ENCODE results near the gene CBX6.

CBX6 gene

DNA sequence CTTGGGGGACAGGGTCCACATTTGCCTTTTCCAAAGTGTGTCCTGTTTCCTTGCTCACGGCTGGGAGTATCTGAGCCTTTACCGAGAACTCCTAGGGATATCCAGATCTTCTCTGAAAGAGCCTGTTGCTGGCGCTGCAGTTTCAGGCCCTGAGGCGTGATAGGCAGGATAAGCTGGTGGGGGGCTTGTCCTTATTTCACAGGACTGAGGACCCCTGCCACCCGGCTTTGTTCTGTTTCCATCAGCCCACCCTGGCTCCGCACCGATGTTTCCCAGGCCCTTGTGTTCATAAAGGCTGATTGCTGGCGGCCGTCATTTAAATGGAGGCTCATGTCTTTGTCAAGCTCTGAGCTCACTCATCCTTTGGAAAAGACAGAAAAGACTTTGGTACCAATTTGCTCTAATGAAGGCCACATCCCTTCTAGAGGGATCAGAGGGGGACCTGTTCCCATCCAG lies 18.8 kb downstream of the CBX6 start:
- H3K27ac ChIP-seq: no peak overlapping the region
- no peak overlapping the region for H3K9ac ChIP-seq
- H3K4me1 ChIP-seq: no peaks in the 10 kb centered on the region
- no peak overlapping the region for H2AFZ ChIP-seq
- H3K4me2 ChIP-seq (ENCODE audit: low read length): no peak overlapping the region
- H3K27me3 ChIP-seq (ENCODE audit: control insufficient read depth, insufficient read depth, low read length): no peaks in the 10 kb centered on the region
- H3K9me3 ChIP-seq (ENCODE audit: control insufficient read depth, low read length): no peaks in the 10 kb centered on the region
- H3K4me3 ChIP-seq (ENCODE audit: low read depth, low read length): no peak overlapping the region
- no peaks in the 10 kb centered on the region for H3K36me3 ChIP-seq (ENCODE audit: control insufficient read depth, insufficient read depth, low read length)
- TF ChIP-seq, protein P1, sequence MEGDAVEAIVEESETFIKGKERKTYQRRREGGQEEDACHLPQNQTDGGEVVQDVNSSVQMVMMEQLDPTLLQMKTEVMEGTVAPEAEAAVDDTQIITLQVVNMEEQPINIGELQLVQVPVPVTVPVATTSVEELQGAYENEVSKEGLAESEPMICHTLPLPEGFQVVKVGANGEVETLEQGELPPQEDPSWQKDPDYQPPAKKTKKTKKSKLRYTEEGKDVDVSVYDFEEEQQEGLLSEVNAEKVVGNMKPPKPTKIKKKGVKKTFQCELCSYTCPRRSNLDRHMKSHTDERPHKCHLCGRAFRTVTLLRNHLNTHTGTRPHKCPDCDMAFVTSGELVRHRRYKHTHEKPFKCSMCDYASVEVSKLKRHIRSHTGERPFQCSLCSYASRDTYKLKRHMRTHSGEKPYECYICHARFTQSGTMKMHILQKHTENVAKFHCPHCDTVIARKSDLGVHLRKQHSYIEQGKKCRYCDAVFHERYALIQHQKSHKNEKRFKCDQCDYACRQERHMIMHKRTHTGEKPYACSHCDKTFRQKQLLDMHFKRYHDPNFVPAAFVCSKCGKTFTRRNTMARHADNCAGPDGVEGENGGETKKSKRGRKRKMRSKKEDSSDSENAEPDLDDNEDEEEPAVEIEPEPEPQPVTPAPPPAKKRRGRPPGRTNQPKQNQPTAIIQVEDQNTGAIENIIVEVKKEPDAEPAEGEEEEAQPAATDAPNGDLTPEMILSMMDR (IDR thresholded peaks at IDR 0.05): no peak
- H3K79me2 ChIP-seq: no peaks in the 10 kb centered on the region

GRCh38 chr22:38852522-38852921 lies 19.5 kb downstream of the CBX6 start:
- Histone ChIP-seq H3K4me2 (ENCODE audit: low read length) (no peak overlapping the region), H3K27ac (no peak overlapping the region), H3K4me3 (ENCODE audit: low read depth, low read length) (no peak overlapping the region), H3K27me3 (ENCODE audit: control insufficient read depth, insufficient read depth, low read length) (no peaks in the 10 kb centered on the region), H3K79me2 (no peaks in the 10 kb centered on the region), H3K36me3 (ENCODE audit: control insufficient read depth, insufficient read depth, low read length) (no peaks in the 10 kb centered on the region), H3K9me3 (ENCODE audit: control insufficient read depth, low read length) (no peaks in the 10 kb centered on the region), H2AFZ (no peak overlapping the region), H3K9ac (no peak overlapping the region), H3K4me1 (no peaks in the 10 kb centered on the region)
- TF ChIP-seq, protein P1 (IDR thresholded peaks at IDR 0.05): no peak

- no peaks in the 10 kb centered on the region for H3K9me3 ChIP-seq (ENCODE audit: control insufficient read depth, low read length)
- H3K4me1 ChIP-seq: no peaks in the 10 kb centered on the region
- no peak overlapping the region for H3K4me3 ChIP-seq (ENCODE audit: low read depth, low read length)
- no peaks in the 10 kb centered on the region for H3K36me3 ChIP-seq (ENCODE audit: control insufficient read depth, insufficient read depth, low read length)
- H3K4me2 ChIP-seq (ENCODE audit: low read length): no peak overlapping the region
- H2AFZ ChIP-seq: no peak overlapping the region
- no peaks in the 10 kb centered on the region for H3K79me2 ChIP-seq
- TF ChIP-seq, protein P1 (IDR thresholded peaks at IDR 0.05): no peak
- no peaks in the 10 kb centered on the region for H3K27me3 ChIP-seq (ENCODE audit: control insufficient read depth, insufficient read depth, low read length)
- no peak overlapping the region for H3K9ac ChIP-seq
- H3K27ac ChIP-seq: no peak overlapping the region
Measured at GRCh38 chr22:38850941-38851849, 20.8 kb downstream of the CBX6 start.

DNA sequence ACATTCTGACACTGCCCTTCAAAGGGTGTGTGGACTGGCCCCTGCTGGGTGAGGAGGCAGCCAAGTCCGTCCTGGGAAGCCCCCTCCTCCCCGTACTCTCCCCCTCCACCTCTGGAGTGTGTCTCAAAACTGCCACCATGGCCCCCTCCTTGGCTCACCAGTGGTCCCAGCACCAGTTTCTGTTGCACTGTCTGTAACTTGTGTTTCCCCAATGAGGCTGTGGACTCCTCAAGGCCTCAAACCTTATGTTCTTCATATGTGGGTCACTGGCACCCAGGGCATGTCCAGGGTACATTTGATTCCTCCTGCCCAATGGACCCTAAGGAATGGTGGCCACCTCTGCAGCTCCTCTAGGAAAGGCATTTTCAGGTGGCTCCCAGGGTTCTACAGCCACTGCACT lies 21.6 kb downstream of the CBX6 start:
- H3K27me3 ChIP-seq (ENCODE audit: control insufficient read depth, insufficient read depth, low read length): no peaks in the 10 kb centered on the region
- TF ChIP-seq, protein P1 (IDR thresholded peaks at IDR 0.05): no peak

More for the DNA sequence above, 21.6 kb downstream of the CBX6 start:
- Histone ChIP-seq H3K27ac (no peak overlapping the region), H3K36me3 (ENCODE audit: control insufficient read depth, insufficient read depth, low read length) (no peaks in the 10 kb centered on the region), H3K9me3 (ENCODE audit: control insufficient read depth, low read length) (no peaks in the 10 kb centered on the region), H3K4me2 (ENCODE audit: low read length) (no peak overlapping the region), H2AFZ (no peak overlapping the region), H3K9ac (no peak overlapping the region), H3K4me3 (ENCODE audit: low read depth, low read length) (no peak overlapping the region), H3K79me2 (no peaks in the 10 kb centered on the region), H3K4me1 (no peaks in the 10 kb centered on the region)

Data from parathyroid adenoma (tissue), 2 donors.